HepG2 (cell line): ENCODE measurements around the gene RUSC1. TPM values are rescaled to one million over a fixed set of nuclear protein-coding genes. Genes with fewer than 3 reads are reported as not detected.

Experiments
- ATF7 ChIP-seq, 2 experiments: fragments of 450-650 bp in 1 of 2; sonication (generic) in 1 of 2; formaldehyde crosslinking in 1 of 2; IDR thresholded peaks; 2 replicates each; pipeline versions ENCODE4 v1.4.0 to v1.6.1; 2016 to 2020; ENCODE audit warnings: antibody characterized with exemption in 1 of 2, mild to moderate bottlenecking in 1 of 2, missing genetic modification reagents in 1 of 2
- BRCA1 ChIP-seq: sonication (generic); formaldehyde crosslinking; IDR thresholded peaks from 2 replicates; pipeline ENCODE4 v1.4.0; 2020; ENCODE audit warnings: missing genetic modification reagents
- CCDC6 ChIP-seq: sonication (generic); formaldehyde crosslinking; IDR thresholded peaks from 2 replicates; pipeline ENCODE4 v1.8.1; 2022; ENCODE audit warnings: mild to moderate bottlenecking, missing genetic modification reagents, moderate library complexity
- FOXK1 ChIP-seq: sonication (generic); formaldehyde crosslinking; IDR thresholded peaks from 2 replicates; pipeline ENCODE4 v1.4.0; 2020; ENCODE audit warnings: low read depth, missing genetic modification reagents, borderline replicate concordance
- MAFG ChIP-seq: sonication (generic); formaldehyde crosslinking; IDR thresholded peaks from 2 replicates; pipeline ENCODE4 v1.5.1; 2020; ENCODE audit warnings: mild to moderate bottlenecking, missing genetic modification reagents
- MYC ChIP-seq: sonication (generic); formaldehyde crosslinking; IDR thresholded peaks from 2 replicates; pipeline ENCODE4 v1.9.0; 2021; ENCODE audit warnings: missing genetic modification reagents, borderline replicate concordance
- MYNN ChIP-seq: sonication (generic); formaldehyde crosslinking; IDR thresholded peaks from 2 replicates; pipeline ENCODE4 v1.4.0; 2020; ENCODE audit warnings: mild to moderate bottlenecking, low read depth, missing genetic modification reagents
- NPAS2 ChIP-seq: sonication (generic); formaldehyde crosslinking; IDR thresholded peaks from 2 replicates; pipeline ENCODE4 v1.8.0; 2022; ENCODE audit warnings: mild to moderate bottlenecking, missing genetic modification reagents, borderline replicate concordance
- NRL ChIP-seq: sonication (generic); formaldehyde crosslinking; IDR thresholded peaks from 2 replicates; pipeline ENCODE4 v1.5.0; 2020; ENCODE audit warnings: missing genetic modification reagents, mild to moderate bottlenecking, moderate library complexity, borderline replicate concordance
- SATB2 ChIP-seq: sonication (generic); formaldehyde crosslinking; IDR thresholded peaks from 2 replicates; pipeline ENCODE4 v1.5.0; 2020; ENCODE audit warnings: missing genetic modification reagents
- SMAD3 ChIP-seq: sonication (generic); formaldehyde crosslinking; IDR thresholded peaks from 2 replicates; pipeline ENCODE4 v1.4.0; 2020; ENCODE audit warnings: missing genetic modification reagents
- SSRP1 ChIP-seq: IDR thresholded peaks from 2 replicates; pipeline ENCODE4 v1.6.1; 2016; ENCODE audit warnings: control low read depth
- TCF7L2 ChIP-seq: IDR thresholded peaks from 2 replicates; pipeline ENCODE4 v1.6.1; 2011; ENCODE audit warnings: mild to moderate bottlenecking, low read depth, low read length, moderate library complexity
- TP53 ChIP-seq: sonication (generic); formaldehyde crosslinking; conservative IDR thresholded peaks from 2 replicates; pipeline ENCODE4 v1.4.0; 2020; ENCODE audit warnings: missing genetic modification reagents
- TSC22D2 ChIP-seq: sonication (generic); formaldehyde crosslinking; IDR thresholded peaks from 2 replicates; pipeline ENCODE4 v1.5.1; 2020; ENCODE audit warnings: missing genetic modification reagents, mild to moderate bottlenecking, borderline replicate concordance
- ZBTB43 ChIP-seq: sonication (generic); formaldehyde crosslinking; conservative IDR thresholded peaks from 2 replicates; pipeline ENCODE4 v1.4.0; 2020; ENCODE audit warnings: missing genetic modification reagents
- ZFP62 ChIP-seq: sonication (generic); formaldehyde crosslinking; IDR thresholded peaks from 2 replicates; pipeline ENCODE4 v1.4.0; 2020; ENCODE audit warnings: missing genetic modification reagents
- ZIK1 ChIP-seq: sonication (generic); formaldehyde crosslinking; IDR thresholded peaks from 2 replicates; pipeline ENCODE4 v1.5.0; 2020; ENCODE audit warnings: mild to moderate bottlenecking, low read depth, missing genetic modification reagents, borderline replicate concordance
- ZNF253 ChIP-seq: sonication (generic); formaldehyde crosslinking; IDR thresholded peaks from 2 replicates; pipeline ENCODE4 v1.8.0; 2022; ENCODE audit warnings: mild to moderate bottlenecking, missing genetic modification reagents, borderline replicate concordance
- ZNF703 ChIP-seq: sonication (generic); formaldehyde crosslinking; IDR thresholded peaks from 2 replicates; pipeline ENCODE4 v1.5.1; 2020; ENCODE audit warnings: missing genetic modification reagents, mild to moderate bottlenecking, moderate library complexity, borderline replicate concordance
- ZNF841 ChIP-seq: sonication (generic); formaldehyde crosslinking; IDR thresholded peaks from 2 replicates; pipeline ENCODE4 v1.8.1; 2023; ENCODE audit warnings: missing genetic modification reagents, borderline replicate concordance
- polyA plus RNA-seq, 8 experiments: library from polyadenylated mRNA; depleted of rRNA in 3 of 8; stranded (reverse) in 7 of 8; unstranded in 1 of 8; fragments of >200 nt; fragmentation: Illumina TruSeq in 4 of 8; extraction: Trizol in 4 of 8; gene quantifications; 2 replicates each; pipeline versions ENCODE4 v1.2.1 to v1.2.3, GENCODE V29; 2011 to 2016; ENCODE audit warnings: low read depth in 4 of 8, missing spikeins in 1 of 8, mixed read lengths in 1 of 8; ENCODE audit not compliant: insufficient read depth in 1 of 8
- total RNA-seq, 5 experiments: library from RNA; depleted of rRNA; stranded (reverse); fragments of >200 nt; fragmentation: Illumina TruSeq; extraction: Trizol; gene quantifications; 2 replicates each; pipeline ENCODE4 v1.2.3, GENCODE V29; 2016; ENCODE audit warnings: low read depth in 1 of 5
- TF ChIP-seq, protein P1 (sequence below): IDR thresholded peaks from 2 replicates; pipeline ENCODE4 v1.6.1; 2016; ENCODE audit warnings: missing compliant biosample characterization, missing genetic modification reagents, borderline replicate concordance
- TF ChIP-seq, protein P2 (sequence below): sonication (generic); formaldehyde crosslinking; IDR thresholded peaks from 2 replicates; pipeline ENCODE4 v1.5.0; 2020; ENCODE audit warnings: mild to moderate bottlenecking, low read depth, missing genetic modification reagents, borderline replicate concordance
- TF ChIP-seq, protein P3 (sequence below): sonication (generic); formaldehyde crosslinking; IDR thresholded peaks from 2 replicates; pipeline ENCODE4 v1.8.0; 2022; ENCODE audit warnings: missing genetic modification reagents, mild to moderate bottlenecking, borderline replicate concordance

The RUSC1 gene
- total and polyA plus RNA-seq, 2 of the 13 experiments (the other 11 are each of a cell fraction or from before 2014, with no cell fraction given): 18.7 to 20.4 TPM

DNA sequence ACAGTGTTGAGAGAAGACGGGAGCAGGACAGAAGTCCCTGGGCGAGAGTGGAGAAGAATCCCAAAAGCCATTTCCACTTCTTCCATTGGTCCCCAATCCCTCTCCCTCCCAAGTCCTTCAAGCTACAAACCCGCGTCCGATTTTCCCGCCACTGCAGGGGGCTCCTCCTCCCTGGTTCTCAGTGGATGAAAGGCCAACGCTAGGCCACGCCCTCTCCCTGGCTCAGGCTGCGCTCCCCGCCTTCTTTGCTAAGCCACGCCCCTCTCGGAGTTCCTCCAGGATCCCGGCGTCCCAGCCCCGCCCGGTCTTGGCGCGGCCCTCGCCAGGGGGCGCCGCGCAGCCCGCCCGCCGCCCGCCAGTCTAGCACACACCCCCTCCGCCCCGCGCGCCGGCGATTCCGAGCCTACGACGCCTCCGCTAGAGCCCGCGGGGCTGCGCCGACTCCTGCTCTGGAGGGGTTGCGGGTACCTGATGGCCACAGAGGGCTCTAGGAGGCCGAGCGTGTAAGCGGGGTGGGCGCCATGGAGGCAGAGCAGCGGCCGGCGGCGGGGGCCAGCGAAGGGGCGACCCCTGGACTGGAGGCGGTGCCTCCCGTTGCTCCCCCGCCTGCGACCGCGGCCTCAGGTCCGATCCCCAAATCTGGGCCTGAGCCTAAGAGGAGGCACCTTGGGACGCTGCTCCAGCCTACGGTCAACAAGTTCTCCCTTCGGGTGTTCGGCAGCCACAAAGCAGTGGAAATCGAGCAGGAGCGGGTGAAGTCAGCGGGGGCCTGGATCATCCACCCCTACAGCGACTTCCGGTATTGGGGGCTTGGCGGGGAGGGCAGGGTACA lies 43.4 kb upstream of the RUSC1 start, which contains the start of gene HCN3 (continued):
- TF ChIP-seq SSRP1 (CRISPR knock-in tag): no peak
- TF ChIP-seq BRCA1 (CRISPR knock-in tag): no peak
- no peak for TF ChIP-seq TP53
- TF ChIP-seq ZNF253 (CRISPR knock-in tag): no peak
- TF ChIP-seq ATF7 (IDR thresholded peaks at IDR 0.05): no peak
- TF ChIP-seq ATF7 (CRISPR knock-in tag; IDR thresholded peaks at IDR 0.05): no peak
- TF ChIP-seq TCF7L2: no peak
- TF ChIP-seq ZFP62: no peak
- no peak for TF ChIP-seq SATB2
- no peak for TF ChIP-seq SMAD3 (CRISPR knock-in tag)
- no peak for TF ChIP-seq MAFG (CRISPR knock-in tag)
- TF ChIP-seq, protein P1, sequence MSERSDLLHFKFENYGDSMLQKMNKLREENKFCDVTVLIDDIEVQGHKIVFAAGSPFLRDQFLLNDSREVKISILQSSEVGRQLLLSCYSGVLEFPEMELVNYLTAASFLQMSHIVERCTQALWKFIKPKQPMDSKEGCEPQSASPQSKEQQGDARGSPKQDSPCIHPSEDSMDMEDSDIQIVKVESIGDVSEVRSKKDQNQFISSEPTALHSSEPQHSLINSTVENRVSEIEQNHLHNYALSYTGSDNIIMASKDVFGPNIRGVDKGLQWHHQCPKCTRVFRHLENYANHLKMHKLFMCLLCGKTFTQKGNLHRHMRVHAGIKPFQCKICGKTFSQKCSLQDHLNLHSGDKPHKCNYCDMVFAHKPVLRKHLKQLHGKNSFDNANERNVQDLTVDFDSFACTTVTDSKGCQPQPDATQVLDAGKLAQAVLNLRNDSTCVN: no peak
- TF ChIP-seq, protein P2, sequence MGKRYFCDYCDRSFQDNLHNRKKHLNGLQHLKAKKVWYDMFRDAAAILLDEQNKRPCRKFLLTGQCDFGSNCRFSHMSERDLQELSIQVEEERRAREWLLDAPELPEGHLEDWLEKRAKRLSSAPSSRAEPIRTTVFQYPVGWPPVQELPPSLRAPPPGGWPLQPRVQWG (CRISPR knock-in tag): no peak
- no peak for TF ChIP-seq TSC22D2 (CRISPR knock-in tag)
- TF ChIP-seq CCDC6 (CRISPR knock-in tag): peak; percentile 89
- TF ChIP-seq MYNN (CRISPR knock-in tag): no peak
- TF ChIP-seq ZBTB43 (CRISPR knock-in tag): 0 out of 2 replicates have a peak, but pooled peaks have one; percentile 45
- TF ChIP-seq FOXK1 (CRISPR knock-in tag): no peak
- TF ChIP-seq ZNF703 (CRISPR knock-in tag): no peak
- TF ChIP-seq MYC: peak; percentile 61; the same call in 1 of the 2 replicates
- no peak for TF ChIP-seq NPAS2
- TF ChIP-seq, protein P3, sequence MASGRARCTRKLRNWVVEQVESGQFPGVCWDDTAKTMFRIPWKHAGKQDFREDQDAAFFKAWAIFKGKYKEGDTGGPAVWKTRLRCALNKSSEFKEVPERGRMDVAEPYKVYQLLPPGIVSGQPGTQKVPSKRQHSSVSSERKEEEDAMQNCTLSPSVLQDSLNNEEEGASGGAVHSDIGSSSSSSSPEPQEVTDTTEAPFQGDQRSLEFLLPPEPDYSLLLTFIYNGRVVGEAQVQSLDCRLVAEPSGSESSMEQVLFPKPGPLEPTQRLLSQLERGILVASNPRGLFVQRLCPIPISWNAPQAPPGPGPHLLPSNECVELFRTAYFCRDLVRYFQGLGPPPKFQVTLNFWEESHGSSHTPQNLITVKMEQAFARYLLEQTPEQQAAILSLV (CRISPR knock-in tag): peak; percentile 89; the same call in 1 of the 2 replicates
- no peak for TF ChIP-seq ZNF841 (CRISPR knock-in tag)
- TF ChIP-seq ZIK1 (CRISPR knock-in tag): no peak
- TF ChIP-seq NRL (CRISPR knock-in tag): no peak; the same call in 1 of the 2 replicates
